Peyer's patch (tissue), 4 donors: ENCODE data around the gene NDUFB11.

Experiments used
- POLR2A ChIP-seq, 2 donors: fragments of 450-650 bp; IDR thresholded peaks; one replicate each; pipeline ENCODE4 v1.5.1; 2017; ENCODE audit warnings: antibody characterized with exemption in 2 of 2, mild to moderate bottlenecking in 2 of 2, moderate library complexity in 2 of 2
- TF ChIP-seq, protein P1 (sequence below), 6 experiments: fragments of 450-650 bp in 4 of 6; fragments of 200-600 bp in 2 of 6; sonication (generic) in 1 of 6; IDR thresholded peaks; one replicate each; pipeline ENCODE4 v1.5.1; 2017 to 2019; ENCODE audit warnings: antibody characterized with exemption in 6 of 6, mild to moderate bottlenecking in 3 of 6, moderate library complexity in 1 of 6

DNA sequence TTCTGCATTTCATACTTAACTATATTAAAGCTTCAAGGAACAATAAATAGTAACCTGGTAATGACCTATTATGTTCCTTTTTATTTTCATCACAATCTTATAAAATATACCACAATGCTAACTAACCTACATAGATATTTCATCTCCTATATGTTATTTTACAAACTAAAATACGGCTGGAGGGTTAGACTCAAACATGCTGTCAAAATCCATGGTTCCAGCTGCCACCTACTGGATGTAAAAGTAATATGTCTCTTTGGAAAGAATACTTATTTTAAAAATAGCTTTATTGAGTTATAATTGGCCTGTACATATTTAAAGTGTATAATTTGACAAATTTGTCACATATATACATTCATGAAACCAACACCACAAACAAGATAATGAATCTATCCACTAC, 51.3 kb downstream of the NDUFB11 start:
- TF ChIP-seq, protein P1, sequence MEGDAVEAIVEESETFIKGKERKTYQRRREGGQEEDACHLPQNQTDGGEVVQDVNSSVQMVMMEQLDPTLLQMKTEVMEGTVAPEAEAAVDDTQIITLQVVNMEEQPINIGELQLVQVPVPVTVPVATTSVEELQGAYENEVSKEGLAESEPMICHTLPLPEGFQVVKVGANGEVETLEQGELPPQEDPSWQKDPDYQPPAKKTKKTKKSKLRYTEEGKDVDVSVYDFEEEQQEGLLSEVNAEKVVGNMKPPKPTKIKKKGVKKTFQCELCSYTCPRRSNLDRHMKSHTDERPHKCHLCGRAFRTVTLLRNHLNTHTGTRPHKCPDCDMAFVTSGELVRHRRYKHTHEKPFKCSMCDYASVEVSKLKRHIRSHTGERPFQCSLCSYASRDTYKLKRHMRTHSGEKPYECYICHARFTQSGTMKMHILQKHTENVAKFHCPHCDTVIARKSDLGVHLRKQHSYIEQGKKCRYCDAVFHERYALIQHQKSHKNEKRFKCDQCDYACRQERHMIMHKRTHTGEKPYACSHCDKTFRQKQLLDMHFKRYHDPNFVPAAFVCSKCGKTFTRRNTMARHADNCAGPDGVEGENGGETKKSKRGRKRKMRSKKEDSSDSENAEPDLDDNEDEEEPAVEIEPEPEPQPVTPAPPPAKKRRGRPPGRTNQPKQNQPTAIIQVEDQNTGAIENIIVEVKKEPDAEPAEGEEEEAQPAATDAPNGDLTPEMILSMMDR (IDR thresholded peaks at IDR 0.05): peak in 4 of 6 experiments; percentile 28 to 56 (median 54)
- no peak for TF ChIP-seq POLR2A (IDR thresholded peaks at IDR 0.05)
